LNCaP clone FGC (cell line): ENCODE data around the gene SYN1.
A peak's percentile ranks its signal among the peaks of the same experiment; 100 is the strongest.

ENCODE experiments used
- DNase-seq: peaks from one replicate; pipeline ENCODE4 v3.0.0-alpha.2; 2011; ENCODE audit warnings: low read depth
- H3K4me3 ChIP-seq: 2 replicates; pipeline ENCODE4 v1.5.1; 2011; ENCODE audit warnings: mild to moderate bottlenecking, low read depth, low read length, control low read depth
- TF ChIP-seq, protein P1 (sequence below): IDR thresholded peaks from 2 replicates; pipeline ENCODE4 v1.5.1; 2012; ENCODE audit warnings: mild to moderate bottlenecking; ENCODE audit not compliant: control insufficient read depth, insufficient read depth; ENCODE audit errors: extremely low read depth

The SYN1 gene

DNA sequence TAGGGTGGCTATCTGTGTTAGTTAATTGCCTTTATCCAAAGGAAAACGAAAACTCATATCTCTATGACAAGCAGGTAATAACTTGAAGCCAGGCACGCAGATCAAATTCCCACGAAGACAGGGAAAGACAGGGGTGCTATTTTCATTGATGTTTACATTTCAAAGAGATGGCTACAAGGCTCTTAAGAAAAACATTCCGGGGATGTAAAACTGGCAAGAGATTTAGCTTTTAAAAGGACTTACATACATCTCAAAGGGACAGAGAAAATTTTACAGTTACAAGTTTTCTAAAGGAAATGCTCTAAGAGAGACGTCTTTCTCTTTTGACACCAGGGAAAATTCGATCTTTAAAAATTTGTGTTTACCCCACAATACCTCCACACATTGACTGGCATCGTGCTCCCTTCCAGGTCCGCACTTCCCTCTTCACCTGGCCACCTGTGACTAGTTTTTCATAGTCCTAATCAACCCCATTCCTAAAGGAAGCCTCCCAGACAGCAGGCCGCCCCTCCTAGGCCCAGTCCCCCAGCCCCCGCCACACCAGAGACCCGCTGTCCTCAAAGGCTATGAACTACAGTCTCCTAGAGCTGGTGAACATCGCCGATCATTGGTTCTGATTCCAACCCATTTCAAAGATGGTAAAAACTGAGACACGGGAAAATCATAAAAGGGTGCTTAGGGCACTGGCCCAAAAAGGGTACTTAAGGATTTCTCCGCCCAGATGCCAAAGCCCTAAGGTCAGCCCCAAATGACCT is 59.3 kb downstream of the SYN1 start:
- TF ChIP-seq, protein P1, sequence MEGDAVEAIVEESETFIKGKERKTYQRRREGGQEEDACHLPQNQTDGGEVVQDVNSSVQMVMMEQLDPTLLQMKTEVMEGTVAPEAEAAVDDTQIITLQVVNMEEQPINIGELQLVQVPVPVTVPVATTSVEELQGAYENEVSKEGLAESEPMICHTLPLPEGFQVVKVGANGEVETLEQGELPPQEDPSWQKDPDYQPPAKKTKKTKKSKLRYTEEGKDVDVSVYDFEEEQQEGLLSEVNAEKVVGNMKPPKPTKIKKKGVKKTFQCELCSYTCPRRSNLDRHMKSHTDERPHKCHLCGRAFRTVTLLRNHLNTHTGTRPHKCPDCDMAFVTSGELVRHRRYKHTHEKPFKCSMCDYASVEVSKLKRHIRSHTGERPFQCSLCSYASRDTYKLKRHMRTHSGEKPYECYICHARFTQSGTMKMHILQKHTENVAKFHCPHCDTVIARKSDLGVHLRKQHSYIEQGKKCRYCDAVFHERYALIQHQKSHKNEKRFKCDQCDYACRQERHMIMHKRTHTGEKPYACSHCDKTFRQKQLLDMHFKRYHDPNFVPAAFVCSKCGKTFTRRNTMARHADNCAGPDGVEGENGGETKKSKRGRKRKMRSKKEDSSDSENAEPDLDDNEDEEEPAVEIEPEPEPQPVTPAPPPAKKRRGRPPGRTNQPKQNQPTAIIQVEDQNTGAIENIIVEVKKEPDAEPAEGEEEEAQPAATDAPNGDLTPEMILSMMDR: no peak
- no peak for DNase-seq
- H3K4me3 ChIP-seq: peak overlapping the region; percentile 68

DNA sequence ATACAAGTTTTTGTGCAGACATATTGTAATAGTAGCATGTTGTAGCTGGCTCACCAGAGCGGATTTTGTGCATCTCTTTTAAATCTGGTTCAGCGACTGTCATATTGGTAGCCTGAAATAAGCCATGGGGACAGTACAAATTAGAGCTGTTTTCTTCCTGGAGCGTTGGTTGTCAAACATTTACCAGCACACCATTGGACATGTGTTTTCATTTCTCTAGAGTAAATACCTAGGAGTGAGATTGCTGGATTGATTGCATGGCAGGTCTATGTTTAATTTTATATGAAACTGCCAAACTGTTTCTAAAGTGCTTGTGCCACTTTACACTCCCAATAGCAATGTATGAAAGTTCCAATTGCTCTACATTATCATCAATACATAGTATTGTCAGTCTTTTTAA is 61.2 kb downstream of the SYN1 start:
- TF ChIP-seq, protein P1: no peak
- H3K4me3 ChIP-seq: no peak overlapping the region
- DNase-seq: no peak

DNA sequence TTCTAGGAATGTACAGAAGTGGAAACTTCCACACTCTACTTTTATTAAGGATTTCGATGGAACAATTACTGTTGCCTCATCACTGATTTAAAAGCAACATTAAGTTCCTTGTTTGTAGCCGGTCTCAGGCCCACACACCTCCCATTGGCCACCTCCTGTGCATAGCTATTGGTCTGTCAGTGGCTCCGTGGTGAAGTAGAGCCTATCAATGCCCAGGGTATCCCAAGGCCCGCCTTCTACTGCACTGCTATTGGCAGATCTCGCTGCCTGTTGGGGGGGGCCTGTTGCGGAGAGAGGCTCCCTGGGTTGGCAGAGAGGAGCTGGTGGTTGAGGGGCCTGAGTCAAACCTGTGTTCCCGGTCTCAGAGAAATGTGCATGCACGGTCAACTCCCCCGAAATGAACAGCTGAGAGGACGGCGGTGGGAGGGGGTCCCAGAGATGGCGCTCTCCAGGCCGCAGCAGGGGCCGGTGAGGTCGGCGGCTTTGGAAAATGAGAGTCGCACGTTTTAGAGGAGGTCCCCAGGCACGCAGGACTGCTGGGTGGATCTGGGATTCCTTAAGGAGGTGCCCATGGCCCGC is 63.5 kb downstream of the SYN1 start:
- TF ChIP-seq, protein P1: no peak
- H3K4me3 ChIP-seq: no peak overlapping the region
- no peak for DNase-seq

DNA sequence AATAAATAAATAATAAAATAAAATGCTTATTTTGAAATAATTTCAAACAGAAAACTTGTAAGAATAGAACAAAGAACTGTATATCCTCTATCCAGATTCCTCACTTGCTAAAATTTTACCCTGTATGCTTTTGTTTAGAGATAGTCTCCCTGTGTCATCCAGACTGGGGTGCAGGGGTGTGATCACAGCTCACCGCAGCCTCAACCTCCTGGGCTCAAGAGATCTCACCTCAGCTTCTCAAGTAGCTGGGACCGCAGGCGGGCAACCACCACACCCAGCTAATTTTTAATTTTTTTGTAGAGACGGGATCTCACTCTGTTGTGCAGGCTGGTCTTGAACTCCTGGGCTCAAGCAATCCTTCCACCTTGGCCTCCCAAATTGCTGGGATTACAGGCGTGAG is 76.2 kb downstream of the SYN1 start:
- no peak for DNase-seq
- no peak overlapping the region for H3K4me3 ChIP-seq
- TF ChIP-seq, protein P1: no peak

DNA sequence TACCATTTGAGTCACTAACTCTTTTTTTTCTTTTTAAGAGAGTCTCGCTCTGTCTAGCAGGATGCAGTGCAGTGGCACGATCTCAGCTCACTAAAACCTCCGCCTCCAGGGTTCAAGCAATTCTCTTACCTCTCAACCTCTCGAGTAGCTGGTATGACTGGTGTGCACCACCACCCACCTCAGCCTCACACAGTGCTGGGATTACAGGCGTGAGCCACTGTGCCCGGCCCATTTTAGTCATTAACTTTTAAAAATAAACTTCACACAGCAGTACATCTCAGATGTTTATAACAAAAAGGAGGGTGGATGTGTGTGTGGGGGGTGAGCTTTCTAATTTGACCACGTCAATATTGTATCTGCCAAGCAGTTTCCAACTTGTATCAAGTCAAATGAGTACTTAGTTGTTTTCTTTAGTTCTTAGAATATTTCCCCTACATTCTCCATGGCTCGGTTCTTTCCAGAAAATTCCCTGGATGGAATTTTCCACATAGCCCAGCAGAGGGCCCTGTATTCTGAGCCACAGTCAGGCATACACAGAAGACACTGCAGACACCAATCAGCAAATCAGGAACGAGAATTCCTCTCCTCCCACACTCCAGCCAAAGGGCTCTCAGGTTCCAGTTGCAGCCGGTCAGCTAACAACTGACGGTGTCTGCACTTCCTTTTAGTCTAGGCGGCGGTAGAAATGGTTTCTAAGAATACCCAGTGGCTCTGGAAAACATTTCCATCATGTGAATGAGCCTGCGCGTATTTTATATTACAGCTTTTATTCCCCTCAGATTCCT is 78.7 kb downstream of the SYN1 start:
- TF ChIP-seq, protein P1: peak; percentile 55
- DNase-seq: peak; percentile 80
- H3K4me3 ChIP-seq: no peak overlapping the region

DNA sequence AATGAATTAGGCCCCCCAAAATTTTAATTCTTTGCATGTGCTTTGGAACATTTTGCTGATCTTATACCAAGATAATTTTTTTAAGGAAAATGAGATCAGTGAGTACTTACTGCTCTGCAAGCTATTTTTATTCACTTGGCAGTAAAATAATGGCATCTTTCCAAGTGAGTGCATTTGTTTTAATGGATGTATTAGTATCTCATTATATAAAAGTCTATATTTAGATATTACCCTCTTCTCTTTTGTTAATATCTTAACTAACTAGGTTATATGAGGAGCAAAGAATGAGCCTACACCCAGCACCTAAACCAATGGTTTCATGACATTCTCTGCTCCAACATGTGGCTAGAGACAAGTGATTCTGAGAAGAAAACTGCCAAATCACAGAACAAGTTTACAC is 79.8 kb downstream of the SYN1 start:
- H3K4me3 ChIP-seq: no peak overlapping the region
- no peak for DNase-seq
- TF ChIP-seq, protein P1: no peak
